Vagina (tissue), 2 donors: ENCODE results near the gene MCM7.

ENCODE experiments used
- POLR2A ChIP-seq, 2 donors: fragments of 450-650 bp; IDR thresholded peaks; one replicate each; pipeline ENCODE4 v1.6.1; 2017; ENCODE audit warnings: antibody characterized with exemption in 2 of 2, mild to moderate bottlenecking in 2 of 2, moderate library complexity in 2 of 2
- POLR2AphosphoS5 ChIP-seq, 2 donors: sonication (generic); formaldehyde crosslinking; IDR thresholded peaks; one replicate each; pipeline ENCODE4 v1.9.0; 2017; ENCODE audit warnings: antibody characterized with exemption in 2 of 2, mild to moderate bottlenecking in 2 of 2, low read depth in 1 of 2; ENCODE audit not compliant: insufficient read depth in 1 of 2
- TF ChIP-seq, protein P1 (sequence below), 3 experiments: fragments of 450-650 bp in 2 of 3; fragments of 200-600 bp in 1 of 3; sonication (generic) in 1 of 3; IDR thresholded peaks; one replicate each; pipeline ENCODE4 v1.5.1; 2017 to 2019; ENCODE audit warnings: antibody characterized with exemption in 3 of 3, mild to moderate bottlenecking in 2 of 3, moderate library complexity in 2 of 3

DNA sequence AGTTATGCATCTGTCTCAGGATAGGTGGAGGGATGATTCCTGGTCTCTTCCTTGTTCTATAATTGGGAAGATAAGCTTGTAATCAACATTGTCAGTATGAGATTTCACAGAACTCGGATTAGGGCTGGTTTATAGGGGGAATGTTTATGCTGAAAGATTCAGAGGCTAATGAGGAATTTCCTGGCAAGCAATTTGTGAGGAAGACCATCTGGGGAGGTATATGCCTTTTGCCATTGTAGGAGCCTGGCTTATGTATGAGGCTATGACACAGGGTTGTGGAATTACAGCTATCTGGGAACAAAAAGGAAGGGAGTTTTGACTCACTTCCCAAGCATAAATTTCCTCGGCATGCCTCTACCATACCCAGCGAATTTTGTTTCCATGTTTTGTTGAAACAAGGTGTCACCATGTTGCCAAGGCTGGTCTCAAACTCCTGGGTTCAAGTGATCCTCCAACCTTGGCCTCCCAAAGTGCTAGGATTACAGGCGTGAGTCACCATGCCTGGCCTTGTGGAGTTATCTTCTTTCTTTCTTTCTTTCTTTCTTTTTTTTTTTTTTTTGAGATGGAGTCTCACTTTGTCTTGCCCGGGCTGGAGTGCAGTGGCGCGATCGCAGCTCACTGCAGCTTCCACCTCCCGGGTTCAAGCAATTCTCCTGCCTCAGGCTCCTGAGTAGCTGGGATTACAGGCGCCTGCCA lies 14.0 kb downstream of the MCM7 start:
- TF ChIP-seq, protein P1, sequence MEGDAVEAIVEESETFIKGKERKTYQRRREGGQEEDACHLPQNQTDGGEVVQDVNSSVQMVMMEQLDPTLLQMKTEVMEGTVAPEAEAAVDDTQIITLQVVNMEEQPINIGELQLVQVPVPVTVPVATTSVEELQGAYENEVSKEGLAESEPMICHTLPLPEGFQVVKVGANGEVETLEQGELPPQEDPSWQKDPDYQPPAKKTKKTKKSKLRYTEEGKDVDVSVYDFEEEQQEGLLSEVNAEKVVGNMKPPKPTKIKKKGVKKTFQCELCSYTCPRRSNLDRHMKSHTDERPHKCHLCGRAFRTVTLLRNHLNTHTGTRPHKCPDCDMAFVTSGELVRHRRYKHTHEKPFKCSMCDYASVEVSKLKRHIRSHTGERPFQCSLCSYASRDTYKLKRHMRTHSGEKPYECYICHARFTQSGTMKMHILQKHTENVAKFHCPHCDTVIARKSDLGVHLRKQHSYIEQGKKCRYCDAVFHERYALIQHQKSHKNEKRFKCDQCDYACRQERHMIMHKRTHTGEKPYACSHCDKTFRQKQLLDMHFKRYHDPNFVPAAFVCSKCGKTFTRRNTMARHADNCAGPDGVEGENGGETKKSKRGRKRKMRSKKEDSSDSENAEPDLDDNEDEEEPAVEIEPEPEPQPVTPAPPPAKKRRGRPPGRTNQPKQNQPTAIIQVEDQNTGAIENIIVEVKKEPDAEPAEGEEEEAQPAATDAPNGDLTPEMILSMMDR (IDR thresholded peaks at IDR 0.05): no peak
- TF ChIP-seq POLR2A (IDR thresholded peaks at IDR 0.05): no peak
- TF ChIP-seq POLR2AphosphoS5 (IDR thresholded peaks at IDR 0.05; ENCODE audit: insufficient read depth in 1 of 2, low read depth in 1 of 2): no peak
